ENCODE results near the gene SPAG8. TPM values are rescaled to one million over a fixed set of nuclear protein-coding genes. Genes with fewer than 3 reads are reported as not detected.

The SPAG8 gene
- total and polyA plus RNA-seq, 10 of the 15 experiments (the other 5 are each of a cell fraction or from before 2014, with no cell fraction given): 0.40 to 1.1 (median 0.72) TPM

GRCh38 chr9:35791297-35791921 is 20.7 kb downstream of the SPAG8 start, which contains the start of gene NPR2:
NPR2 (plus strand) TSS chr9:35791591; CDS start chr9:35792409, 818 bp downstream.
- H3K79me2 ChIP-seq (ENCODE audit: control insufficient read depth, insufficient read depth, low read length): no peaks in the 10 kb centered on the region
- DNase-seq (ENCODE audit: low read depth, low spot score) (no peak), FAIRE-seq (no peak), ATAC-seq (no peak)
- intact Hi-C loops (cut with micrococcal nuclease; ENCODE audit: unreplicated experiment) (loop anchor here (2.0 kb wide), 1 partner anchor 23 kb away; the partner anchor contains the start of gene HINT2), in situ Hi-C loops (cut with MboI) (no loop called here)
- no peaks in the 10 kb centered on the region for H3K9me3 ChIP-seq (replicated peaks; ENCODE audit: control insufficient read depth, insufficient read depth, low read length)
- SMC1A ChIA-PET (ENCODE audit: uncharacterized antibody, unreplicated experiment): no interaction called here
- no peak within 1 kb of the TSS for H3K9ac ChIP-seq (ENCODE audit: control insufficient read depth, insufficient read depth, low read length)
- no peak within 1 kb of the TSS for H3K27ac ChIP-seq (ENCODE audit: control insufficient read depth, insufficient read depth)
- TF ChIP-seq RELA (IDR thresholded peaks at IDR 0.05; ENCODE audit: borderline replicate concordance, partially characterized antibody) (no peak), ZBTB11 (CRISPR knock-in tag; IDR thresholded peaks at IDR 0.05) (no peak), CHD2 (IDR thresholded peaks at IDR 0.05; ENCODE audit: borderline replicate concordance, low read depth, low read length) (no peak), YY1 (IDR thresholded peaks at IDR 0.05; ENCODE audit: low read depth, low read length) (no peak), MTA3 (IDR thresholded peaks at IDR 0.05; ENCODE audit: borderline replicate concordance, low read length) (no peak), SMAD5 (IDR thresholded peaks at IDR 0.05; ENCODE audit: low read depth) (no peak), FOXM1 (IDR thresholded peaks at IDR 0.05; ENCODE audit: low read depth, low read length) (no peak), MYC (IDR thresholded peaks at IDR 0.05; ENCODE audit: insufficient read depth, insufficient read length, insufficient replicate concordance, low read length, severe bottlenecking) (no peak), ZNF217 (IDR thresholded peaks at IDR 0.05) (no peak), HDAC6 (IDR thresholded peaks at IDR 0.05; ENCODE audit: unreplicated experiment) (no peak), RB1 (IDR thresholded peaks at IDR 0.05; ENCODE audit: borderline replicate concordance) (no peak), FOS (IDR thresholded peaks at IDR 0.05; ENCODE audit: borderline replicate concordance, extremely low read depth, insufficient read length) (no peak), EZH2 (IDR thresholded peaks at IDR 0.05; ENCODE audit: borderline replicate concordance, control insufficient read depth, low read depth, low read length) (no peak), REST (IDR thresholded peaks at IDR 0.05; ENCODE audit: low read depth, low read length) (no peak), CHD4 (IDR thresholded peaks at IDR 0.05) (no peak)
- RAD21 ChIA-PET (ENCODE audit: unreplicated experiment): interaction anchor here (1.1 kb wide), 1 partner anchor 35 kb away, joined by 4 read pairs; no protein-coding TSS in a partner anchor
- no peak within 1 kb of the TSS for H3K4me2 ChIP-seq (ENCODE audit: control insufficient read depth, insufficient read depth)
- no peaks in the 10 kb centered on the region for H3K27me3 ChIP-seq (replicated peaks in 1 of 2; ENCODE audit: control insufficient read depth in 2 of 2, insufficient read depth in 2 of 2, low read length in 1 of 2)
- H2AFZ ChIP-seq (ENCODE audit: control insufficient read depth, low read depth, low read length): no peak within 1 kb of the TSS
- H3K36me3 ChIP-seq (ENCODE audit: control insufficient read depth in 2 of 2, insufficient read depth in 2 of 2, low read length in 1 of 2): no peaks in the 10 kb centered on the region; a peak in 3 of 4 replicates
- BruUV-seq (replicated peaks): no TSS peak
- no peaks in the 10 kb centered on the region; the same call in 1 of the 2 replicates for H4K20me1 ChIP-seq (ENCODE audit: control insufficient read depth, insufficient read depth)
- CTCF ChIA-PET: interaction anchor here (1.2 to 2.3 kb wide), 3 partner anchors 32 to 91 kb away, joined by 3 to 7 read pairs (median 6); no protein-coding TSS in a partner anchor
- no peak within 1 kb of the TSS for H3K4me3 ChIP-seq
- WGBS (ENCODE audit: insufficient coverage, insufficient replicate concordance, low lambda C conversion rate, missing lambda C conversion rate): 87% methylated on average over 6 of the region's 64 CpGs
- POLR2A ChIA-PET: no interaction called here
- no peaks in the 10 kb centered on the region; the same call in 1 of the 2 replicates for H3K4me1 ChIP-seq (ENCODE audit: control insufficient read depth, insufficient read depth, low read length)

All from GM12878 (cell line).